H1 (cell line): ENCODE measurements around the gene IL19. TPM values are rescaled to one million over a fixed set of nuclear protein-coding genes. Genes with fewer than 3 reads are reported as not detected.

Source experiments
- CTCF ChIA-PET: fragments of 300-600 bp; sonication (Branson Sonifier 250); formaldehyde crosslinking; loops from one replicate; lab custom pipeline; 2021; ENCODE audit not compliant: partially characterized antibody; lab: Charles Lee
- POLR2A ChIA-PET: fragments of 300-600 bp; sonication (Branson Sonifier 250); formaldehyde crosslinking; loops from one replicate; lab custom pipeline; 2021; ENCODE audit warnings: inconsistent platforms; ENCODE audit not compliant: partially characterized antibody; lab: Charles Lee
- DNase-seq, 2 experiments: peaks; one replicate each; pipeline versions ENCODE4 v3.0.0 to v3.0.0-alpha.2; 2010 to 2022; ENCODE audit warnings: low spot score in 2 of 2, low read depth in 1 of 2, mixed read lengths in 1 of 2
- FAIRE-seq: peaks from 2 replicates; lab custom pipeline; 2011; peaks lifted over from hg19 to GRCh38; lab: Jason Lieb, UNC
- H2AFZ ChIP-seq: 2 replicates; pipeline ENCODE4 v1.8.1; 2012; ENCODE audit warnings: low read length, inconsistent platforms
- H2AK5ac ChIP-seq: 2 replicates; pipeline ENCODE4 v1.6.1; 2013; ENCODE audit warnings: low read depth, low read length
- H2BK120ac ChIP-seq: replicated peaks from 2 replicates; pipeline ENCODE3; 2013; ENCODE audit warnings: low read depth, low read length, inconsistent platforms
- H2BK12ac ChIP-seq: 2 replicates; pipeline ENCODE4 v1.6.1; 2013; ENCODE audit warnings: low read depth, low read length
- H2BK15ac ChIP-seq: 2 replicates; pipeline ENCODE4 v1.6.1; 2013; ENCODE audit warnings: low read length
- H2BK20ac ChIP-seq: 2 replicates; pipeline ENCODE4 v1.6.1; 2013; ENCODE audit warnings: low read length
- H2BK5ac ChIP-seq: 2 replicates; pipeline ENCODE4 v1.6.1; 2013; ENCODE audit warnings: low read depth, low read length
- H3K14ac ChIP-seq: 2 replicates; pipeline ENCODE4 v1.6.1; 2013; ENCODE audit warnings: inconsistent platforms; ENCODE audit not compliant: insufficient read length
- H3K18ac ChIP-seq: 2 replicates; pipeline ENCODE4 v1.6.1; 2013; ENCODE audit warnings: low read length; ENCODE audit errors: extremely low read depth
- H3K23ac ChIP-seq: 2 replicates; pipeline ENCODE4 v1.6.1; 2013; ENCODE audit warnings: inconsistent platforms; ENCODE audit not compliant: insufficient read length
- H3K23me2 ChIP-seq: 2 replicates; pipeline ENCODE4 v1.6.1; 2013; ENCODE audit warnings: low read depth, low read length
- H3K27ac ChIP-seq: 2 replicates; pipeline ENCODE4 v1.6.1; 2011; ENCODE audit warnings: low read depth, low read length, inconsistent platforms
- H3K27me3 ChIP-seq, 4 experiments: replicated peaks in 1 of 4; 1 replicate in 1 of 4; 2 replicates in 3 of 4; pipeline versions ENCODE4 v1.6.1 to v1.8.1; 2011 to 2013; ENCODE audit warnings: low read length in 3 of 4, mild to moderate bottlenecking in 3 of 4, inconsistent platforms in 2 of 4, mixed read lengths in 2 of 4, moderate library complexity in 1 of 4; ENCODE audit not compliant: control insufficient read depth in 3 of 4, insufficient read depth in 3 of 4; ENCODE audit errors: extremely low read depth in 1 of 4
- H3K36me3 ChIP-seq, 4 experiments: 2 replicates each; pipeline versions ENCODE4 v1.6.1 to v1.8.1; 2011 to 2013; ENCODE audit warnings: mild to moderate bottlenecking in 4 of 4, low read length in 3 of 4, moderate library complexity in 2 of 4, control low read depth in 1 of 4, inconsistent platforms in 1 of 4; ENCODE audit not compliant: insufficient read depth in 4 of 4, control insufficient read depth in 2 of 4
- H3K4ac ChIP-seq: replicated peaks from 2 replicates; pipeline ENCODE3; 2013; ENCODE audit warnings: low read length, low read depth, mixed read lengths, inconsistent platforms; ENCODE audit not compliant: insufficient read length
- H3K4me1 ChIP-seq, 4 experiments: replicated peaks in 1 of 4; 1 replicate in 1 of 4; 2 replicates in 3 of 4; pipeline versions ENCODE4 v1.6.1 to v1.8.1; 2011 to 2013; ENCODE audit warnings: low read length in 3 of 4, inconsistent platforms in 2 of 4, mixed read lengths in 1 of 4; ENCODE audit not compliant: insufficient read depth in 4 of 4, control insufficient read depth in 3 of 4
- H3K4me2 ChIP-seq, 2 experiments: 2 replicates each; pipeline versions ENCODE4 v1.6.1 to v1.8.1; 2011 to 2013; ENCODE audit warnings: low read depth in 2 of 2, low read length in 2 of 2, control low read depth in 1 of 2, inconsistent platforms in 1 of 2, mild to moderate bottlenecking in 1 of 2; ENCODE audit not compliant: insufficient read depth in 1 of 2
- H3K4me3 ChIP-seq, 4 experiments: fragments of 200-600, 300-600 bp in 1 of 4; sonication (generic), shearing (Covaris generic), sonication (Bioruptor Twin) in 1 of 4; 2 replicates each; pipeline versions ENCODE4 v1.5.1 to v1.8.1; 2011 to 2016; ENCODE audit warnings: low read length in 4 of 4, low read depth in 3 of 4, control low read depth in 2 of 4, inconsistent platforms in 2 of 4, mild to moderate bottlenecking in 2 of 4, mixed read lengths in 1 of 4, moderate library complexity in 1 of 4; ENCODE audit not compliant: insufficient read depth in 2 of 4; ENCODE audit errors: extremely low read depth in 1 of 4
- H3K56ac ChIP-seq: replicated peaks from 2 replicates; pipeline ENCODE3; 2013; ENCODE audit warnings: low read depth, mild to moderate bottlenecking, mixed read lengths, low read length, inconsistent platforms; ENCODE audit not compliant: insufficient read length
- H3K79me1 ChIP-seq: 2 replicates; pipeline ENCODE4 v1.6.1; 2013; ENCODE audit warnings: low read depth, low read length, control low read depth
- H3K79me2 ChIP-seq, 2 experiments: 2 replicates each; pipeline versions ENCODE4 v1.6.1 to v1.8.1; 2012 to 2013; ENCODE audit warnings: low read length in 2 of 2, mild to moderate bottlenecking in 2 of 2, inconsistent platforms in 1 of 2; ENCODE audit not compliant: insufficient read depth in 2 of 2, control insufficient read depth in 1 of 2
- H3K9ac ChIP-seq, 4 experiments: replicated peaks in 1 of 4; 1 replicate in 1 of 4; 2 replicates in 3 of 4; pipeline versions ENCODE4 v1.6.1 to v1.8.1; 2011 to 2013; ENCODE audit warnings: low read depth in 3 of 4, low read length in 3 of 4, control low read depth in 2 of 4, mild to moderate bottlenecking in 2 of 4, moderate library complexity in 2 of 4, inconsistent platforms in 1 of 4; ENCODE audit errors: extremely low read depth in 1 of 4
- H3K9me3 ChIP-seq, 2 experiments: 2 replicates each; pipeline versions ENCODE4 v1.6.1 to v1.8.1; 2012 to 2013; ENCODE audit warnings: mild to moderate bottlenecking in 2 of 2, moderate library complexity in 2 of 2, control low read depth in 1 of 2, inconsistent platforms in 1 of 2, low read depth in 1 of 2, low read length in 1 of 2, mixed read lengths in 1 of 2; ENCODE audit not compliant: insufficient read depth in 2 of 2
- H4K20me1 ChIP-seq, 2 experiments: replicated peaks in 1 of 2; 2 replicates each; pipeline versions ENCODE3 to v1.8.1; 2011 to 2013; ENCODE audit warnings: inconsistent platforms in 2 of 2, low read length in 2 of 2, mild to moderate bottlenecking in 1 of 2; ENCODE audit not compliant: insufficient read depth in 2 of 2, control insufficient read depth in 1 of 2
- H4K5ac ChIP-seq: 2 replicates; pipeline ENCODE4 v1.6.1; 2013; ENCODE audit warnings: low read length, low read depth, mixed read lengths, inconsistent platforms; ENCODE audit not compliant: insufficient read length
- H4K8ac ChIP-seq: 2 replicates; pipeline ENCODE4 v1.8.0; 2013; ENCODE audit warnings: mild to moderate bottlenecking, moderate library complexity, low read length, inconsistent platforms; ENCODE audit not compliant: insufficient read depth; ENCODE audit errors: extremely low read depth
- H4K91ac ChIP-seq: replicated peaks from 2 replicates; pipeline ENCODE3; 2013; ENCODE audit warnings: low read length, mixed read lengths, inconsistent platforms; ENCODE audit not compliant: insufficient read length
- CBX5 ChIP-seq: fragments of 300-800, 300-1000 bp; sonication (generic); IDR thresholded peaks from 2 replicates; pipeline ENCODE4 v1.7.1; 2016; ENCODE audit warnings: antibody characterized with exemption, low read length, low read depth
- CEBPB ChIP-seq: IDR thresholded peaks from 2 replicates; pipeline ENCODE4 v1.6.1; 2012; ENCODE audit warnings: low read depth, low read length
- FOSL1 ChIP-seq: IDR thresholded peaks from 2 replicates; pipeline ENCODE4 v1.6.1; 2011; ENCODE audit warnings: mild to moderate bottlenecking, low read depth, low read length, moderate library complexity; ENCODE audit not compliant: insufficient read depth
- JUN ChIP-seq: IDR thresholded peaks from 2 replicates; pipeline ENCODE4 v1.6.1; 2011; ENCODE audit warnings: low read depth, mild to moderate bottlenecking, improper control_type of control experiment, low read length
- MAX ChIP-seq: IDR thresholded peaks from 2 replicates; pipeline ENCODE4 v1.6.1; 2012; ENCODE audit warnings: inconsistent platforms
- PHF8 ChIP-seq: fragments of 200-600 bp; sonication (generic); conservative IDR thresholded peaks from 2 replicates; pipeline ENCODE4 v1.7.1; 2012; ENCODE audit warnings: low read depth, mild to moderate bottlenecking, inconsistent platforms, low read length, moderate library complexity
- RXRA ChIP-seq: IDR thresholded peaks from 2 replicates; pipeline ENCODE4 v1.6.1; 2011; ENCODE audit warnings: low read depth, mild to moderate bottlenecking, low read length, moderate library complexity; ENCODE audit not compliant: insufficient read depth
- SP1 ChIP-seq: IDR thresholded peaks from 2 replicates; pipeline ENCODE4 v1.6.1; 2011; ENCODE audit warnings: low read depth, low read length
- TAF1 ChIP-seq: IDR thresholded peaks from 2 replicates; pipeline ENCODE4 v1.6.1; 2011; ENCODE audit warnings: mild to moderate bottlenecking, low read depth, low read length
- TBP ChIP-seq: IDR thresholded peaks from 2 replicates; pipeline ENCODE4 v1.6.1; 2011; ENCODE audit warnings: low read depth, low read length, improper control_type of control experiment
- WGBS, 2 experiments: shearing (Covaris generic) in 1 of 2; methylation state at CpG; one replicate each; pipeline versions ENCODE4 v1.1.6 to v1.1.7; 2013 to 2015; ENCODE audit warnings: low lambda C conversion rate in 2 of 2, mixed read lengths in 2 of 2, inconsistent platforms in 1 of 2, low coverage in 1 of 2, missing lambda C conversion rate in 1 of 2; ENCODE audit not compliant: insufficient replicate concordance in 2 of 2, insufficient coverage in 1 of 2, insufficient read length in 1 of 2; ENCODE audit errors: extremely low coverage in 1 of 2, missing lambda C conversion rate in 1 of 2; 5-methylcytosine and 5-hydroxymethylcytosine counted together
- polyA plus RNA-seq, 7 experiments: library from polyadenylated mRNA; depleted of rRNA in 3 of 7; stranded (reverse) in 5 of 7; unstranded in 2 of 7; fragments of >200 nt in 5 of 7; fragments of 200-250 nt in 2 of 7; gene quantifications; 1 replicate in 5 of 7; 2 replicates in 1 of 7; 4 replicates in 1 of 7; pipeline versions ENCODE4 v1.2.1 to v1.2.3, GENCODE V29; 2011 to 2013; ENCODE audit warnings: missing spikeins in 2 of 7, mixed read lengths in 2 of 7
- total RNA-seq: library from RNA; stranded (reverse); fragmentation: NEBNext Ultra II Directional; extraction: Animal tissue kit (Norgen Biotek cat#: 25700); gene quantifications from 2 replicates; pipeline ENCODE4 v1.2.1, GENCODE V29; 2021

The IL19 gene
- total and polyA plus RNA-seq, 2 of the 8 experiments (the other 6 are each of a cell fraction or from before 2014, with no cell fraction given), result not detected

- 83% methylated on average over 4 of the region's 4 CpGs; no CpG with 5 or more reads in 1 of the 2 experiments for WGBS, 2 experiments
- no peak for TF ChIP-seq FOSL1
- no peak for TF ChIP-seq MAX
- TF ChIP-seq RXRA, result no peak
- TF ChIP-seq CEBPB, result no peak
- no peak for TF ChIP-seq SP1
- TF ChIP-seq JUN, result no peak
- no peak for TF ChIP-seq TAF1
- TF ChIP-seq TBP, result no peak
- TF ChIP-seq CBX5, result no peak
- no peak for TF ChIP-seq PHF8
These were observed 117.1 kb downstream of the IL19 start for GRCh38 chr1:206887701-206888100.

More at GRCh38 chr1:206887701-206888100, 117.1 kb downstream of the IL19 start:
- Histone ChIP-seq H3K4me2 (no peak overlapping the region), H2BK15ac (no peak overlapping the region), H3K79me1 (no peaks in the 10 kb centered on the region), H3K9me3 (no peaks in the 10 kb centered on the region), H3K23me2 (no peaks in the 10 kb centered on the region), H3K79me2 (no peaks in the 10 kb centered on the region), H3K27me3 (no peaks in the 10 kb centered on the region), H3K23ac (no peak overlapping the region), H4K20me1 (no peaks in the 10 kb centered on the region), H3K27ac (no peak overlapping the region), H3K14ac (no peak overlapping the region), H2BK5ac (no peak overlapping the region), H2BK120ac (no peak overlapping the region), H3K36me3 (no peaks in the 10 kb centered on the region), H3K4me3 (no peak overlapping the region), H3K18ac (no peak overlapping the region), H2BK20ac (no peak overlapping the region), H2AK5ac (no peak overlapping the region), H4K91ac (no peak overlapping the region), H3K4ac (no peak overlapping the region), H3K9ac (no peak overlapping the region), H4K8ac (no peak overlapping the region), H2BK12ac (no peak overlapping the region), H3K56ac (no peak overlapping the region), H4K5ac (no peak overlapping the region), H2AFZ (no peak overlapping the region), H3K4me1 (peaks cover 0 to 3% (median 1%) of the 10 kb centered on the region in 4 experiments; a peak in 3 of 7 replicates)
- FAIRE-seq, result no peak
- ChIA-PET POLR2A (no interaction called here), CTCF (interaction anchor here (0.6 to 3.1 kb wide), 10 partner anchors 9 to 146 kb away, joined by 3 to 15 read pairs (median 4); partner anchors contain the start of gene IL20)
- no peak for DNase-seq
